Measurements from ENCODE around the gene KATNAL1. TPM values are rescaled to one million over a fixed set of nuclear protein-coding genes. Genes with fewer than 3 reads are reported as not detected.

Gene KATNAL1
- total RNA-seq, 4 donors from 2014 or later, result 8.9 to 27.6 (median 21.4) TPM

GRCh38 chr13:30339738-30340330, 32.5 kb upstream of the KATNAL1 start:
- DNase-seq (ENCODE audit: low spot score) (no peak), ATAC-seq (ENCODE audit: low FRiP score) (no peak)
- TF ChIP-seq, protein P1, sequence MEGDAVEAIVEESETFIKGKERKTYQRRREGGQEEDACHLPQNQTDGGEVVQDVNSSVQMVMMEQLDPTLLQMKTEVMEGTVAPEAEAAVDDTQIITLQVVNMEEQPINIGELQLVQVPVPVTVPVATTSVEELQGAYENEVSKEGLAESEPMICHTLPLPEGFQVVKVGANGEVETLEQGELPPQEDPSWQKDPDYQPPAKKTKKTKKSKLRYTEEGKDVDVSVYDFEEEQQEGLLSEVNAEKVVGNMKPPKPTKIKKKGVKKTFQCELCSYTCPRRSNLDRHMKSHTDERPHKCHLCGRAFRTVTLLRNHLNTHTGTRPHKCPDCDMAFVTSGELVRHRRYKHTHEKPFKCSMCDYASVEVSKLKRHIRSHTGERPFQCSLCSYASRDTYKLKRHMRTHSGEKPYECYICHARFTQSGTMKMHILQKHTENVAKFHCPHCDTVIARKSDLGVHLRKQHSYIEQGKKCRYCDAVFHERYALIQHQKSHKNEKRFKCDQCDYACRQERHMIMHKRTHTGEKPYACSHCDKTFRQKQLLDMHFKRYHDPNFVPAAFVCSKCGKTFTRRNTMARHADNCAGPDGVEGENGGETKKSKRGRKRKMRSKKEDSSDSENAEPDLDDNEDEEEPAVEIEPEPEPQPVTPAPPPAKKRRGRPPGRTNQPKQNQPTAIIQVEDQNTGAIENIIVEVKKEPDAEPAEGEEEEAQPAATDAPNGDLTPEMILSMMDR (IDR thresholded peaks at IDR 0.05), result no peak

- ATAC-seq (ENCODE audit: low FRiP score), result no peak
- no peak for DNase-seq (ENCODE audit: low spot score)
- TF ChIP-seq, protein P1 (IDR thresholded peaks at IDR 0.05), result no peak
Observed at GRCh38 chr13:30338952-30339351, 31.6 kb upstream of the KATNAL1 start.

- TF ChIP-seq, protein P1 (IDR thresholded peaks at IDR 0.05), result no peak
- DNase-seq (ENCODE audit: low spot score) (no peak), ATAC-seq (ENCODE audit: low FRiP score) (no peak)
Observed at GRCh38 chr13:30338331-30338851, 31.0 kb upstream of the KATNAL1 start.

DNA sequence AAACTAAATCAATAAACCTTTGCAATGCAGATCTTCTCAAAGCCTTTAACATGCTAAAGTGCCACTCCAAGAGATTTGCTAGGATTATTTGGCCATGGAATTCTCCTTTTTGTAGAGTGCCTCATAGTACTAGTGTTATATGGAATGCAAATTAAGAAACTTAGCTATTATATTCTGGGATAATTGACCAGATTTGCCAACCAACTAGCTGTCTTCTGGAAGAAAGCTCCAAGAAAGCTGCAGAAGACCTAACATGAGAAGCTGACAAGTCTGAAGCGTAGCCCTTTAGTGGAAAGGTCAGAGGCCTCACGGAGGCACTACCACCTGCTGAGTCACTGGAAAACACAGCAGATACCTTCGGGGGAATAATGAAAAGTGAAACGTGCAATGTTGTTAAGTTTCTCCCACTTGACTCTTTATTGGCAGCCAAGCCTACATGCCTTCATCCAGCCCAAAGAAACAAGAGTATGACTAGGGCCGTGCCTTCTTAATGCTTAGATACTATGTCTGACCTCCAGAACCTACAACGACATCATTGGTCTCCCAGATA, 29.8 kb upstream of the KATNAL1 start:
- TF ChIP-seq, protein P1 (IDR thresholded peaks at IDR 0.05), result no peak
- ATAC-seq (ENCODE audit: low FRiP score) (no peak), DNase-seq (ENCODE audit: low spot score) (no peak)

GRCh38 chr13:30334663-30335386, 27.5 kb upstream of the KATNAL1 start:
- DNase-seq (ENCODE audit: low spot score) (no peak), ATAC-seq (ENCODE audit: low FRiP score) (no peak)
- TF ChIP-seq, protein P1 (IDR thresholded peaks at IDR 0.05), result no peak

DNA sequence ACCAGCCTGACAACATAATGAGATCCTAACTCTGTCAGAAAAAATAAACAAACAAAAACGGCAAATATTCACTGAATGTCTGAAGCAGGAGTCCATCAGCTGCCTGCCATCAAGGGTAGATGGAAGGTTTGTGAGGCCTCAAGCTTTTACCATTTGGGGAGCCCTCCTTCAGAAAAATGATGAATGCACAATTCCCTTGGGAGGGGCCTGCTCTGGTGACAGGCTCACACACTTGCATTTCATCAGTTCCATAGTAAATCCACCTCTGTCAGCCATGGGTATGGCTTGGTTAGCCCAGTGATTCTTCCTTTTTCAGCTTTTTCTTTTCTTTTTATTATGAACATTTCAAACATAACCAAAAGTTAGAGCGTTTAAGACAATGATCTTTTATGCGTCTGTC, 26.3 kb upstream of the KATNAL1 start:
- TF ChIP-seq, protein P1 (IDR thresholded peaks at IDR 0.05), result no peak
- no peak for DNase-seq (ENCODE audit: low spot score)
- ATAC-seq (ENCODE audit: low FRiP score), result no peak

Data from omental fat pad (tissue), 4 donors.